Superior temporal gyrus (tissue), 1 donor: ENCODE measurements around the gene RNF112.

Source experiments
- DNase-seq: peaks from one replicate; pipeline ENCODE4 v3.0.0-alpha.2; 2016; ENCODE audit errors: extremely low spot score

The RNF112 gene

DNA sequence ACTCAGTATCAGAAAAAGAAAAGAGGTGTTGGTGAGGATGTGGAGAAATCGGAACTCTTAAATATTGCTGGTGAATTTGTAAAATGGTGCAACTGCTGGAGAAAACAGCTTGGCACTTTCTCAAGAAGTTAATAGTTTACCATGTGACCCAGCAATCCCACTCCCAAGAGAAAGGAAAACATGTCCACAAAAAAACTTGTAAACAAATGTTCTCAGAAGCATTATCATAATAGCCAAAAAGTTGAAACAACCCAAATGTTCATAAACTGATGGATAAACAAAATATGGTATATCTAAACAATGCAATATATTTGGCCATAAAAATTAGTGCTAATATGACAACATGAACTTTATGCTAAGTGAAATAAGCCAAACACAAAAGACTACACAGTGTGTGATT is 35.3 kb upstream of the RNF112 start:
- no peak for DNase-seq

DNA sequence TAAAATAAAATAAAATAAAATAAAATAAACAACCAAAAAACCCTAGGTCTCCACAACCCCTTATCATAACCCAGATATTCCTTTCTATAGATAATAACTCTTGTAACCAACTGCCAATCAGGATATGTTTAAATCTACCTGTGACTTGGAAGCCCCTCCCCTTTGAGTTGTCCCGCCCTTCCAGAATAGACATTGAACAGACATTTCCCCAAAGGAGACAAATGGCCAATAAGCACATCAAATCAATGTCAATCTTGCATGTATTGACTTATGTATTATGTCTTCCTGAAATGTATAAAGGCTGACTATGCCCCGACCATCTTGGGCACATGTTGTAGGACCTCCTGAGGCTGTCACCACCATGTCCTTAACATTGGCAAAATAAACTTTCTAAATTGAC is 34.2 kb upstream of the RNF112 start:
- DNase-seq = no peak

- peak; percentile 98 for DNase-seq
Measured at GRCh38 chr17:19377602-19378415, 33.2 kb upstream of the RNF112 start.

- no peak for DNase-seq
Measured at GRCh38 chr17:19378416-19379360, 32.3 kb upstream of the RNF112 start, which contains the start of gene MAPK7. TSS of gene MAPK7 (plus strand) at chr17:19378498. CDS start at chr17:19378901, 403 bp downstream.

- DNase-seq = no peak
Measured at GRCh38 chr17:19379361-19380065, 31.5 kb upstream of the RNF112 start.

GRCh38 chr17:19380481-19381301 is 30.3 kb upstream of the RNF112 start:
- DNase-seq = no peak

GRCh38 chr17:19381361-19381740 is 29.7 kb upstream of the RNF112 start:
- DNase-seq = no peak

GRCh38 chr17:19381741-19382444 is 29.1 kb upstream of the RNF112 start:
- no peak for DNase-seq

DNA sequence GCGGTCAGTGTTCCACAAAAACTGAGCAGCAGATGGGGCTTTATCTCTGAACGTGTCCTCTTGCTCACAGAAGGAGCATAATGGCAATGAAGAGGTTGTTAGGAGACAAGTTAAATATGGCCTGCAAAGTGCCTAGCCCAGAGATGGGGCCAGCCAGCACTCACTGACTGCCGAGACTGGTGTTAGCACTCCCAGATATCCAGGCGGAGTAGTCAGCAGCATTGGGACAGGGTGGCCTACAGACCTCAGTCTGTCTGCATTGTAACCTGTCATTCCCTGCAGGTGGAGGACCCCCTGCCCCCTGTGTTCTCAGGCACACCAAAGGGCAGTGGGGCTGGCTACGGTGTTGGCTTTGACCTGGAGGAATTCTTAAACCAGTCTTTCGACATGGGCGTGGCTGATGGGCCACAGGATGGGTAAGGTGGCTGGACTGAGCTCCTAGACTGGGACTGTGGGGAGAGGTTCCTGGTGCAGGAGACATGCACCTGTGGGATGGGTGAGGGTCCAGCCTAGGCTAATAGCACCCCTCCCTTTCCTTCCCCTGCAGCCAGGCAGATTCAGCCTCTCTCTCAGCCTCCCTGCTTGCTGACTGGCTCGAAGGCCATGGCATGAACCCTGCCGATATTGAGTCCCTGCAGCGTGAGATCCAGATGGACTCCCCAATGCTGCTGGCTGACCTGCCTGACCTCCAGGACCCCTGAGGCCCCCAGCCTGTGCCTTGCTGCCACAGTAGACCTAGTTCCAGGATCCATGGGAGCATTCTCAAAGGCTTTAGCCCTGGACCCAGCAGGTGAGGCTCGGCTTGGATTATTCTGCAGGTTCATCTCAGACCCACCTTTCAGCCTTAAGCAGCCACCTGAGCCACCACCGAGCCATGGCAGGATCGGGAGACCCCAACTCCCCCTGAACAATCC is 28.2 kb upstream of the RNF112 start:
- DNase-seq = no peak

DNA sequence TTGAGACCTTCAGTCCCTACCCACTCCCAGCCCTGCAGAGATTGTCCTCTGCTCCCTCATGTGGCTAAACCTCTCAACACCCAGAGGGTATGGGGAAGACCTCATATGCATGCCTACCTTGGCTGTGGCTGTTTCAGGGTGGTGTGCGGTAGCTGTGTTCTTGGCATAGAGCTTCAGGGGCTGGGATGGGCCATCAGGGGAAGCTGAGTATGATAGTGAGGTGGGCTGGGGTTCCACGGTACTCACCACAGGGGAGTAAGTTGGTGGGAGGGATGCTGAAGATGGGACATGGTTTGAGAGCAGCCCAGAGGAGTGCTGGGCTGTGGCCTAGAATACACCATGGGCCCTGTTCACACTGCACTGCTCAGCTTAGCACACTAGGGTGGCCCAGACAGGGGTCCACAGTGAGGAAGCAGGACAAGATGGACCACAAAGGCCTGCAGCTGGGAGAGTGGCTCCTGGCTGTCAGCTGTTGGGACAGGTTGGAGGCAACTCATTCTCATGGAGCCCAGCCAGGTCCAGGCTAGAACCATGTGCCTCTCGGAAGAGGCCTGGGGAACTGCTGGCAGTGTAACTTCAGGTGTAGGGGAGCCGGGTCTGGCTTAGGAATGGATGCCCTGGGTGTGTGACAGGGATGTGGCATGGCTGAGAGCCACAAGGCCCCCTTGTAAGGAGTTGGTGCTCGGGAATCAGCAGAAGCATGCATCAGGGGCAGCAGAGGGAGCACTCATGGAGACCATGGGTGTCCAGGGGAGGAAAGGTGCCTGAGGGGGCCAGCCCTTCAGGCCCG is 27.2 kb upstream of the RNF112 start:
- no peak for DNase-seq

- peak; percentile 91 for DNase-seq
Measured at GRCh38 chr17:19384723-19385391, 26.2 kb upstream of the RNF112 start.

DNA sequence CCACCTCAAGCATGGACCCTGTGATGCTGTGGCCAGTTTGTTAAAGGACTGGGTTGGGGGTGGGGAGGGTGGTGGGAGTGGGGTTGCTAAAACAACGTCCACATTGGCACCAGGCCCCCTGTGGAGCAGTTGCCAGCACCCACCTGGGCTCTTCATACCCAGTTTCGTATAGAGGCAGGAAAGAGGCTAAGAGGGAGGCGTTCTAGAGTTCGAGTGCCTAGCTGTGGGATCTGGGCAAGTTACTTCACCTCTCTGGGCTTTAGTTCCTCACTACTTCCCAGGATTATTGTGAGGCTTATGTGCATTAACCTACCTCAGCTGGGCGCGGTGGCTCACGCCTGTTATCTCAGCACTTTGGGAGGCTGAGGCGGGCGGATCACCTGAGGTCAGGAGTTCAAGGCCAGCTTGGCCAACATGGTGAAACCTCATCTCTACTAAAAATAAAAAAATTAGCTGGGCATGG is 25.5 kb upstream of the RNF112 start:
- no peak for DNase-seq

DNA sequence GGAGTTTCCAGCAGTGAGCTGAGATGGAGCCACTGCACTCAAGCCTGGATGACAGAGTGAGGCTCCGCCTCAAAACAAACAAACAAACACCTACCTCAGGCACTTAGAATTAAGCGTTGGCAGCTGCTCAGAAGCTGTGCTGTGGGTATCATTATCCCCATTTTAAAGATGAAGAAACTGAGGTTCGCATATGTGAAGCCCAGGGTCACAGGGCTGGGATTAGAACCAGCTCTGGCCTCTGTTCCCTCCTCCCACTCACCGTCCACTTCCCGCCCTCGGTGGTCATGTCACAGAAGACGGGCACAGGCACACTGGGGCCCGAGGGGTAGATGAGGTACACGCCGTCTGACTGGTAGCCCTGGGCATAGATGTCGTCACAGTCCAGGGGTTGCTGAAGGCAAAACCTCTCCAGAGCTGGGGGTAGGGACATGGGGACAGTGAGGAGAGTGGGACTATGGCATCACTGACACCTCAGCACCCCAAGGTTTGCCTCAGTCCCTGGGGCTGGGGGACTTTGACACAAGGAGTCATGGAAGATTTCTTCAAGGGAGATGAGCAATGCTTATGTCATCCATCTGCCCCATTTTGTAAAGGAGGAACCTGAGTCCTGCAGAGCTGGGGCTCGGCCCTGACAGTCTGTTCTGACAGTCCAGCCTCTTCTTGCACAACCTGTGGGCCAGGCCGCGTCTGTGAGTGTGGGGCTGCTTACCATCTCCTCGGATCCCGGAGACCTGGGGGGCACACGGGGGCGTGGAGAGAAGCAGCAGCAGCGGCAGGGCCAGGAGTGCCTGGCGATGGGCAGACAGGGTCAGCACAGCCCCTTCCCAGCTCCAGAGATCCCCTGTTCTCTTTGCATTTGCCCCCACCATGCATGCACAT is 24.7 kb upstream of the RNF112 start:
- no peak for DNase-seq

GRCh38 chr17:19386974-19387920 is 23.8 kb upstream of the RNF112 start, which contains the start of gene MFAP4:
TSS of gene MFAP4 (minus strand) at chr17:19387190. CDS start at chr17:19387155, 35 bp downstream.
- DNase-seq = no peak

DNA sequence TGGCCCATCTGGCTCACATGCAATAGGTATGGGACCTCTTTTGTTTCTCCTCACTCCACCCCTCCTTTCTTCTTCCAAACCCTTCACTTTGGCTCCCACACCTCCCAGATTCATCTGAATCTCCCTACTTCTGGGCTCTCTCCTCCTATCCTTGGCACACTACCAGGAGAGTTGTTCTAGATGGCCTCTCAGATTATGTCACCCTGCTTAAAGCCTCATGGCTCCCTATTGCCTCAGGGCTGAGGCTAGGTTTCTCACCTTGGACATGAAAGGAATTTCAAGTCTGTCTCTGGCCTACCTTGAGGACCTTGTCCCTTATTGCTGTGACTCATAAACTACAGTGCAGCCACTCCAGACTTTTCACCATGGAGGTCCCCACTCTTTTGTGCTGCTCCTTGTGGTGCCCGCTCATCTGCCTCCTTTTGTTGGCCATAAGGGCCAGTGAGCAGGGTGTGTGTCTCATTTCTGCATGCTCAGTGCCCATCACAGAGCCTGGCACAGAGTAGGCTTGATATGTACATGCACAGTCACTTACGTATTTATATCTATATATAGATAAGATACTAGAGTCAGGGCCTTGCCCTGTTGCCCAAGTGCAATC is 23.0 kb upstream of the RNF112 start:
- no peak for DNase-seq
